NCI-H82 (cell line): ENCODE results near the gene RHOD.

Experiments
- DNase-seq: peaks from one replicate; lab custom pipeline; 2025; lab: John Stamatoyannopoulos, UW

The RHOD gene

DNA sequence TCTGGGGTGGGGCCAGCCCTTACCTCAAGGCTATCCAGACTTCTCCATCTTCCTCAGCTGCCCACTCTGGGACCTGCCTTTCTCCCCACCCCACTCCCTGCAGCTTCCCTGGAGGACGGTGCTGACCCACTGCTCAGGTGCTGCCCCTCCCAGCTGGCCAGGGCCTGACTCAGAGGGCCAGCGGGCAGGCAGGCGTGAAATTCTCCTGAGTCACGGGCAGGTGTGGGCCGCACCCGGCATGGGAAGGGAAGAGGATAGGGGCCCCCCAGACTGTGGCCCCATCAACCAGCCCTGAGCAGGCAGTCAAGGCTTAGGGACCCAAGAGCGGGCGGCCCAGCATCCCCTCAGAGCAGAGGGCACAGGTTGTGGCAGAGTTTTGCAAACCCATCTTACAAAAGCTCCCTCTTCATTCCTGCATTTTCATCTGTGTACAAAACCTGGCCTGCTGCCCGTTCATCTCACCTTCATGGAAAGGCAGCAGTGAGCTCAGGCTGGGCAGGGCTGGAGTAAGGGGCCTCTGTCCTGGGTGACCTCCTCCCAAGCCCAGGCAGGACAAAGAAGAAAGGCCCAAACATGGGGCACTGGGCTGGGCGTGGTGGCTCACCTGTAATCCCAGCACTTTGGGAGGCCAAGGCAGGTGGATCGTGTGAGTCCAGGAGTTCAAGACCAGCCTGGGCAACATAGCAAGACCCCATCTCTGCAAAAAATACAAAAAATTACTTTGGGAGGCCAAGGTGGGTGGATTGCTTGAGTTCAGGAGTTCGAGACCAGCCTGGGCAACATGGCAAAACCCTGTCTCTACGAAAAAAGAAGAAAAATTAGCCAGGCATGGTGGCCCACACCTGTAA, 6.1 kb downstream of the RHOD start:
- DNase-seq: no peak

DNA sequence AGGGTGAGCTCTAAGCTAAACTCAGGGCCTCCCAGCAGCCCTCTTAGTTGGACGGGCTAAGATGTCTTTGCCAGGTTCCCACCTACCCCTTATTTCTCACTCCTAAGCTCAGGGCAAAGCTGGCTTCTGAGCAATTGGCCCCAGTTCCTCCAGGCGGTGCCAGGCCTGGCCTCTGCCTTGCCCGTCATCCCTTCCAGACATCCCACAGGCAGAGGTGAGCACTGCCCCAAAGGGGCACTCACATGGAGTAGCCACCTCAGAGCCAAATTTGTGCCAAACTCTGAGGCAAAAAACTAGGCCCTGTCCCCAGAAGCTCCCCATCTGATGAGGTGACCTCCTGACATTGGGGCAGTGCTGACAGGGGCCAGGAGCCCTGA, 9.7 kb downstream of the RHOD start:
- DNase-seq: no peak

- DNase-seq: peak; percentile 71
Observed at GRCh38 chr11:67071420-67072284, 15.0 kb downstream of the RHOD start.

- DNase-seq: no peak
Observed at GRCh38 chr11:67072295-67072694, 15.6 kb downstream of the RHOD start.

DNA sequence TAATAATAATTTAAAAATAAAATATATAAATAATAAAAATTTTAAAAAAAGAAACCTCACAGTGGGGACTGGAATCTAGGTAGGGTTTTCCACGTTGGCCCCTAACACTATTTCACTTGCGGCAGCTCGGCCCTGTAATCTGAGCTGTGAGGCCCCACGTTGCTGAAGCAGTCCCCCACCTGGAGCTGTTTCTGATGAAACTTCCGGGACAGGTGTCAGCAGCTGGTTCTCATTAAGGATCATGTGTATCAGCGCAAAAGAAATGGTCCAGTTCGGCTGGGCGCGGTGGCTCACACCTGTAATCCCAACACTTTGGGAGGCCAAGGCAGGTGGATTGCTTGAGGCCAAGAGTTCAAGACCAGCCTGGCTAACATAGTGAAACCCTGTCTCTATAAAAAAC, 17.3 kb downstream of the RHOD start:
- no peak for DNase-seq

- no peak for DNase-seq
Observed at GRCh38 chr11:67076202-67076601, 19.6 kb downstream of the RHOD start.

DNA sequence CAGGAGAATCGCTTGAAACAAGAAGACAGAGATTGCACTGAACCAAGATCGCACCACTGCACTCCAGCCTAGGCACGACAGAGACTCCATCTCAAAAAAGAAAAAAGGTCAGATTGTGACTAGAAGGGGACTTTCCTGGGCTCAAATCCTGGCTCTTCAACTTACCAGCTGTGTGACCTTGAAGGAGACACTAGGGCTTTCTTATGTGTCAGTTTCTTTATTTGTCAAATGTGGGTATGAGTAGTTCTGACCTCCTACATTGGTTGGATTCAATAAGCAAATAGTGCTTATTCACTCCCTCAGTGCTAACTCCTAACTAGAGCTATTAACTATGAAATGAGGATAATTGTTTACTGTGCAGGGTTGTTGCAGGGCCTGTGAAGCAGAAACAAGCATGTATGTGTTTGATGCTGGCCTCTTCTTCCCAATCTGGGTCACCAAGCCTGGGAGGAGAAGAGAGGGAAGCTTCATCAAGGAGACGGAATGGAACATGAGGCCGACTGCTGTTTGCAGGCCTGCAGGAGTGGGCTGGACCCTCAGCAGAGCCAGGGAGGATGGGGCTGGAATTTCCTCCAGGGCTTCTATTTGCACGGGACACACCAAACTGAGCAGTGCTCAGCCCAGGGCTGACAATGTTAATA, 22.5 kb downstream of the RHOD start:
- no peak for DNase-seq

DNA sequence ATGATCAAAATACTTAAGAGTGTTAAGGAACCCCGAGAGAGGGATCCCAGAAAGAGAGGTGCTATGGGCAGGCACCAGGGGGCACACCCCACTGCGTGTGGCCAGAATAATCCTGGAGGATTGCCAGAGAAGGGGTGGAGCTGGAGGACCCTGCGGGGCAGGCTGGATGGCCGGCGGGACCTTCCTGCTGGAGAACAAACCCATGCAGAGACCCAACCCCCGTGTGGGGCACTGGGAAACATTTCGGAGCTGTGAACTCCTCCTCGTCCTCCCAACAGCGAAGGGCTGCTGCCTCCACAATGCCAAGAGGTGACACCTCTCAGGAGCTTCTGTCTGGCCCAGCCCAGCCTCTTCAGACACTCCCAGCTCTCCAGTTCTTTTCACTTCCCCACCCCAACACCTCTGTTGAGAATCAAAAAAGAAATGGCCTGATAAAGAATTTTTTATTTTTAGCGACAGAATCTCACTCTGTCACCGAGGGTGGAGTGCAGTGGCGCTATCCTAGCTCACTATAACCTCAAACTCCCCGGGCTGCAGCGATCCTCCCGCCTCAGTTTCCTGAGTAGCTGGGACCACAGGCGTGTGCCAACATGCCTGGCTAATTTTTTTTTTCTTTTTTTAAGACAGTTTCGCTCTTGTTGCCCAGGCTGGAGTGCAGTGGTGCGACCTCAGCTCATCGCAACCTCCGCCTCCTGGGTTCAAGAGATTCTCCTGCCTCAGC, 25.6 kb downstream of the RHOD start:
- no peak for DNase-seq

DNA sequence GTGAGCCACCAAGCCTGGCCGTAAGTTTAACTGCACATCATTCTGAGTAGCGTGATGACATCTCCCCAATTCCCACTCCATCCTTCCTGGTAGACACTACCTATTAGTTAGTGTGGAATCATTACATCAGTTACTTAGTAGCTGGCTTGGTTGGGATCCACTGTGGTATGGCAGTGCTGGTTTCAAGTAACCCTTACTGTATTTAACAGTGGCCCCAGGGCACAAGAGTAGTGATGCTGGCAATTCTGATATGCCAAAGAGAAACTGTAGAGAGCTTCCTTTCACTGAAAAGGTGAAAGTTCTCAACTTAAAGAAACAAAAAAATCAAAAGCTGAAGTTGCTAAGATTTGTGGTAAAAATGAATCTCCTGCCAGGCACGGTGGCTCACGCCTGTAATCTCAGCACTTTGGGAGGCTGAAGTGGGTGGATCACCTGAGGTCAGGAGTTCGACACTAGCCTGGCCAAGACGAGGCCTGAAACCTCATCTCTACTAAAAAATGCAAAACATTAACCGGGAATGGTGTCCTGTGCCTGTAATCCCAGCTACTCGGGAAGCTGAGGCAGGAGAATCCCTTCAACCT, 27.2 kb downstream of the RHOD start:
- no peak for DNase-seq

DNA sequence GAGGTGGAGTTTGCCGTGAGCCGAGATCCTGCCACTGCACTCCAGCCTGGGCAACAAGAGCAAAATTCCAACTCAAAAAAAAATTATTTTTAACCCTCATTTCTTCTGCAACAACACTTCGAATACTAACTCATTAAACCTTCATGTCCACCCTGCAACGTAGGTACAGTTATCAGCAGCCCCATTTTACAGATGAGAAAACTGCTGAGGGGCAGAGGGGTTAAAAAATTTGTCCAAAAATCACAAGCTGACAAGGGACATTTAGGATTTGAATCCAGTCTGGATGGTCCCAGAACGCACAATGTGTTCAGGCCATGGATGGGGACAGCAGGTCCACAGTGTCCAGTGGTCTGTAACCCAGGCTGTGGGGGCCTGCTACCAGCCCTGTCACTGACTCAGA, 29.0 kb downstream of the RHOD start:
- DNase-seq: no peak

GRCh38 chr11:67090717-67091116, 34.1 kb downstream of the RHOD start:
- DNase-seq: no peak

GRCh38 chr11:67095214-67095507, 38.5 kb downstream of the RHOD start:
- no peak for DNase-seq

- DNase-seq: no peak
Observed at GRCh38 chr11:67098799-67099429, 42.3 kb downstream of the RHOD start.

DNA sequence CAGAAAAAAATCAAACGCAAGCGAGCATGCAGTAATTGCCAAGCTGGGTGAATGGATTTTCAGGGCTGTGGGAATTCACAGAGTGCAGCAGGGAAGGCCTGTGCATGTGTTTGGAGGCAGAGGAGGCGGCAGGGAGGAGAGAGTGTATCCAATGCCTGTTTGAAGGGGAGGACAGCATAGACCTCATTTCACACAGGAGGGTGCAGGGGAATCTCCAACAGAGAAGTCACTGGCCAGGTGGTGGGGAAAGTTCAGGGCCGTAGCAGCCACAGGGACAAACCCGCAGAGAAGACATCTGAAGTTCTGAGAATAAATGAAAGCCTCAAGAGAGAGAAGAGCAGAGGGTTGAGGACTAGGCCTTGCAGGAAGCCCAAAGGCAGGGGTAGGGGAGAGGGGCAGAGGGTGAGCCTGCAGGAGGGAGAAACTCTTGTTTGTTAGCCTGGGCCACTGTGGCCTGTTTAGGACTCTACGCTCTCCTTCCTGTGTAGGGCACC, 43.2 kb downstream of the RHOD start:
- DNase-seq: no peak

- DNase-seq: no peak
Observed at GRCh38 chr11:67102664-67103063, 46.0 kb downstream of the RHOD start.

DNA sequence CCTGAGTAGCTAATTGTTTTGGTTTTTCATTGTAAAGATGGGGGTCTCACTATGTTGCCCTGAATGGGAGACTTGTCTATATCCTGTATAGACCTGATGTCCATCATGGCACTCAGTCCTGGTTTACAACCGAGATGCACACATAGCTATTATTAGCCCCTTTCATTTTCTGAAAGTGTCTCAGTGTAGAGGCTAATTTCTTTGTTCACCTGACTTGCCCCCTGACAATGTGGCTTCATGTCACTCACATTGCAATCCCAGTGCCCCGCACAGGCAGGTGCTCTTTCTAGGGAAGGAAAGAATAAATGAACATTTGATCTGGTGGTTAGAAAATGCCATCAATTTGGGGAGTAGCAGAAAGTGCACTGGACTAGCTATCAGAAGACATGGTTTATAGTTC, 49.3 kb downstream of the RHOD start:
- DNase-seq: no peak

DNA sequence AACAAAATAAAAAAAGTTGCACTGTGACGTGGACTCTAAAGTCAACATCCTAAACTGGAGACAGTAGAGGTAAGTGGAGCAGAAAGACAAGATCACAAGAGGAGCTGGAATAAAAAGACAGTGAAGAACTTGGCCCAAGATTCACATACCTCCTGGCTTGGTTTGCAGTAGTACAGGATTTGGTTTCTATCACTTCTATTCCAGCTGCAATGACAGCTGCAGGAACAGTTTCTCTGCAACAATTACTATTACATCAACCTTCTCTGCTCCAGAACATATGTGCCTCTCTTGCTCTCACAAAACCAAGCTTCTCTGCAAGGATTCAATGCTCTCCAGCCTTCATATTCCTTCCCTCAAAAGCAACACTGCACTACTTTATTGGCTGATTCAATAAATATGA, 54.6 kb downstream of the RHOD start:
- no peak for DNase-seq

GRCh38 chr11:67113231-67113721, 56.6 kb downstream of the RHOD start:
- no peak for DNase-seq

GRCh38 chr11:67114275-67114896, 57.7 kb downstream of the RHOD start:
- no peak for DNase-seq

GRCh38 chr11:67116758-67117105, 60.1 kb downstream of the RHOD start:
- no peak for DNase-seq

DNA sequence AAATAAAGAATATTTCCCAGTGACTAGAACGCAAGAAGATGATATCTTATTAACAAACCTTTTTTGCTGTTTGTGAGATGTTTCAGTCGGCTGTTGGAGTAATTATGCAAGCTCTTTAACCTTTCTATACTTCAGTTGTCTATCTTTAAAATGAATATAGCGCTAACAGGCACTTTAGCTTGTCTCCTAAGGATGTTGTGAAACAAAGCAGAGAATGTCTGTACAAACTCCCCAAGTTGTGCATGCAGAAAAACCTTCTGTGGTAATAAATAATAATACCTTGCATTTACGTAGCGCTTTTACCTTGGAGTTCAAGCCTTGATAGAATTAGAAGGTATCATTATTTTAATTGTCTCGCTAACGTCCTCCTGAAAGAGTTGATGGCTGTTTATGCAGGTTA, 60.5 kb downstream of the RHOD start:
- DNase-seq: no peak
